ENCODE data around the gene CCL27. TPM values are rescaled to one million over a fixed set of nuclear protein-coding genes. Genes with fewer than 3 reads are reported as not detected.
A peak's percentile ranks its signal among the peaks of the same experiment; 100 is the strongest.

The CCL27 gene
- total RNA-seq, 6 experiments from 2014 or later, result 0.88 TPM; not detected in 5

DNA sequence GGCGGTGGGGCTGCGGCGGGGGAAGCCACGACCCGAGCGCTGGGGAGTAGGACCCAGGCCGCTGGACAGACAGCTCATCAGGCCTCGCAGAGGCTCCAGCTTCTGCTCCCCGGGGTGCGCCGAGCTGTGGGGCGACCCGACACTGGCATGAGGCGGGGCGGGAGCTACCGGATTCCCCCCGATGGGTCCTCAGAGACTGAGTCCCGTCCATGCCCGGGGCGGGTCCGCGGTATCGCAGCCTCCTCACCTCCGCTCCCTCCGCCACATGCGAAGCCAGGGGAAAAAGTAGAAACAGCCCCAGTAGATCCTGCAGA, 2.6 kb upstream of the CCL27 start:
- DNase-seq, result no peak
- H3K9me3 Mint-ChIP-seq, result peaks cover 7% of the 10 kb centered on the region
- TF ChIP-seq, protein P1, sequence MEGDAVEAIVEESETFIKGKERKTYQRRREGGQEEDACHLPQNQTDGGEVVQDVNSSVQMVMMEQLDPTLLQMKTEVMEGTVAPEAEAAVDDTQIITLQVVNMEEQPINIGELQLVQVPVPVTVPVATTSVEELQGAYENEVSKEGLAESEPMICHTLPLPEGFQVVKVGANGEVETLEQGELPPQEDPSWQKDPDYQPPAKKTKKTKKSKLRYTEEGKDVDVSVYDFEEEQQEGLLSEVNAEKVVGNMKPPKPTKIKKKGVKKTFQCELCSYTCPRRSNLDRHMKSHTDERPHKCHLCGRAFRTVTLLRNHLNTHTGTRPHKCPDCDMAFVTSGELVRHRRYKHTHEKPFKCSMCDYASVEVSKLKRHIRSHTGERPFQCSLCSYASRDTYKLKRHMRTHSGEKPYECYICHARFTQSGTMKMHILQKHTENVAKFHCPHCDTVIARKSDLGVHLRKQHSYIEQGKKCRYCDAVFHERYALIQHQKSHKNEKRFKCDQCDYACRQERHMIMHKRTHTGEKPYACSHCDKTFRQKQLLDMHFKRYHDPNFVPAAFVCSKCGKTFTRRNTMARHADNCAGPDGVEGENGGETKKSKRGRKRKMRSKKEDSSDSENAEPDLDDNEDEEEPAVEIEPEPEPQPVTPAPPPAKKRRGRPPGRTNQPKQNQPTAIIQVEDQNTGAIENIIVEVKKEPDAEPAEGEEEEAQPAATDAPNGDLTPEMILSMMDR (IDR thresholded peaks at IDR 0.05), result no peak
- H3K36me3 Mint-ChIP-seq (ENCODE audit: low read depth), result peaks cover 25% of the 10 kb centered on the region
- peak overlapping the region; percentile 97 for H3K27ac Mint-ChIP-seq
- peaks cover 31% of the 10 kb centered on the region for H3K4me1 Mint-ChIP-seq (ENCODE audit: low read depth)
- H3K27me3 Mint-ChIP-seq (ENCODE audit: insufficient read depth), result peaks cover 3% of the 10 kb centered on the region
- H3K4me3 Mint-ChIP-seq, result peak overlapping the region; percentile 96

DNA sequence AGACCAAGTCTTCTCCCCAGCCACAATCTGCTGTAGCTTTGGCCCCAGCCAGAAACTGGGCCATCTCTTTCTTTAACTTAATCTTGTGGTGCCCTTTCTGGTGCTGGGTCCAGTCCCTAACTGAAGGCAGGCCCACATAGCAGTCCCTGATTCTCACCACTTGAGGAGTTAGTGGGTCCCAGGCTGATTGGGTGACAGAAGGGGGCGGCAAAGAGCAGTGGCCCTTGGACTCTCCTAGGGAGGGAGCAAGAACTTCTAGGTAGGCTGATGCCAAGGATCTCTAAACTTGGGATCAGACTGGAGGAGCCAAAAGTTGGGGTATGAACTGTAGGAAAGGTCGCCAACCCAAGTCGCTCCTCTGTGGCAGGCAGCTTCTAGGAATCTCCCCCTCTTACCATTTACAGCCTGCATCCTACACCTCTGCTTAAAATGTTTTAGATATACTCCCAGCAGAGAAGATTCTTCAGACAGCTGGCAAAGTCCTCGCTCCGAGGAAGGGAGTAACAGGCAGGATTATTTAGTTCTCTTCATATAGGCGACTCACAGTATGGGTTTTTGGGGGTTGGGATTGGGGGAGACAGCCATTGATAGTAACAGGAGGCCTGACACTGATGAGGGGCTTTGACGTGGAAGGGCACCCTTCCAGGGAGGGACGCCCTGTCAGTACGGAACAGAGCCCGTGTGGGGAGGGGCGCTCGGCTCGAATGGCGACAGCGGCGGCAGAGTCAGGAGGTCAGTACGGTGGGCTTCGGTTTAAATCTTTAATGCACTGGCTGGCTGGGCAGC, 2.0 kb upstream of the CCL27 start:
- Mint-ChIP-seq H3K9me3 (peaks cover 5% of the 10 kb centered on the region), H3K4me3 (peak overlapping the region; percentile 96), H3K4me1 (ENCODE audit: low read depth) (peaks cover 31% of the 10 kb centered on the region), H3K36me3 (ENCODE audit: low read depth) (peaks cover 20% of the 10 kb centered on the region), H3K27me3 (ENCODE audit: insufficient read depth) (peaks cover 3% of the 10 kb centered on the region), H3K27ac (peak overlapping the region; percentile 82)
- TF ChIP-seq, protein P1 (IDR thresholded peaks at IDR 0.05), result peak; percentile 90
- DNase-seq, result peak; percentile 79

DNA sequence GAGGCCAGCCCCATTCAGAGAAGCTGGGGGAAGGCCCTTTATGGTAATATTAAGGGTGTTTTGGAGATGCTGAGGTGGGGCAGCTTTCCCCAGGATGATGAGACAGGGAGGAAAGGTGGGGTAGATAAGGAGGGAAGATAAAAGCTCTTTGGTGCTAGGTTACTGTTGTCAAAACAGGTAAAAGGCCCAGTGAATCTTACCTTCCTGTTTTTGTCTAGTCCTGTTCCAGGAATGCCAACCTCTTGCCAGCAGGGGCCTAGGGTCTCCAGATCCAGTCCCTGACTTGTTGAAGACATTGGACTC, 797 bp upstream of the CCL27 start:
- no peak overlapping the region for H3K27ac Mint-ChIP-seq
- no peak overlapping the region for H3K4me3 Mint-ChIP-seq
- H3K36me3 Mint-ChIP-seq (ENCODE audit: low read depth), result peaks cover 8% of the 10 kb centered on the region; the same call in 1 of the 2 replicates
- no peak for DNase-seq
- H3K9me3 Mint-ChIP-seq, result no peaks in the 10 kb centered on the region
- H3K27me3 Mint-ChIP-seq (ENCODE audit: insufficient read depth), result peaks cover 3% of the 10 kb centered on the region
- H3K4me1 Mint-ChIP-seq (ENCODE audit: low read depth), result peaks cover 31% of the 10 kb centered on the region
- TF ChIP-seq, protein P1 (IDR thresholded peaks at IDR 0.05), result no peak

DNA sequence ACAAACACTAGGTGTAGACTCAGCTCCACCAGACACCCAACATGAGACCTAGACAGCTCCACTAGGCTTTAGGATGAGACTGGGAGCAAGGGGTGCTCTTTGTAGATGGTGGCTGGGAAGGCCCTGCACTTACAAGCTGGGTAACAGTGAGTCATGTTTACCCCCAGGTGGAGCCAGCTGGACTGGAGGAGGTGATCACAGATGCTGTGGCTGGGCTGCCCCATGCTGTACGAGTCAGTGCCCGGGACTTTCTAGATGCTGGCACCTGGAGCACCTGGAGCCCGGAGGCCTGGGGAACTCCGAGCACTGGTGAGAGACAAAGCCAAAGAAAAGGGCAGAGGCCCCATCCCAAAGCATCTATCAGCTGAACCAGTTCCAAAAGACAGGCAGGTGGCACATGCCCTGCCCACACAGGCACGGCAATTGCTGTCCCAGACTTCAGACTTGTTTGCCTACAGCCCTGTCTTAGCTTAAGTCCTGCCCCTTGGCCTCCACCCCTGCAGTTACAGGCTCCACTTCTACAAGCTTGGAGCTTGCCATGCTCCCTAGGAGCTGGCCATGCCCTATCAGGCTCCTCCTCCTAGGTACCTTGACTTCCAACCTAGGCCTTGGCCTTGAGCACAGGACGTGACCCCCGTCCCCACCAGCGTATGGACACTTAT, 2.7 kb downstream of the CCL27 start:
- DNase-seq, result no peak
- Mint-ChIP-seq H3K27ac (no peak overlapping the region), H3K36me3 (ENCODE audit: low read depth) (peaks cover 5% of the 10 kb centered on the region; the same call in 1 of the 2 replicates), H3K27me3 (ENCODE audit: insufficient read depth) (peaks cover 1% of the 10 kb centered on the region), H3K4me1 (ENCODE audit: low read depth) (peaks cover 9% of the 10 kb centered on the region), H3K9me3 (no peaks in the 10 kb centered on the region), H3K4me3 (no peak overlapping the region)
- TF ChIP-seq, protein P1 (IDR thresholded peaks at IDR 0.05), result no peak

DNA sequence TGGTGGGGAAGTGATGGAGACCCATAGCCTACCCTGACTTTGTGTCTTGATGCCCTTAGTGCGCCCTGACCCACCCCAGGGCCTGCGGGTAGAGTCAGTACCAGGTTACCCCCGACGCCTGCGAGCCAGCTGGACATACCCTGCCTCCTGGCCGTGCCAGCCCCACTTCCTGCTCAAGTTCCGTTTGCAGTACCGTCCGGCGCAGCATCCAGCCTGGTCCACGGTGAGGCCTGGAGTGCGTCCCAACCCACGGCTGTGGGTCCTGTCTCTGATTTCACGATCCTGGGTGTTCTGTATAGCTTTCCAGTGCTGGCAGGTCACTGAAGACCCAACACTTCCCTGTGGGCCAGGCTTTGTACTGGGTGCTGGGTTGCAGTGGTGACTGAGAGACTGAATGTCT, 4.0 kb downstream of the CCL27 start:
- TF ChIP-seq, protein P1 (IDR thresholded peaks at IDR 0.05), result no peak
- DNase-seq, result no peak
- Mint-ChIP-seq H3K4me1 (ENCODE audit: low read depth) (peaks cover 12% of the 10 kb centered on the region), H3K36me3 (ENCODE audit: low read depth) (peaks cover 5% of the 10 kb centered on the region; the same call in 1 of the 2 replicates), H3K27me3 (ENCODE audit: insufficient read depth) (peaks cover 1% of the 10 kb centered on the region), H3K27ac (no peak overlapping the region), H3K9me3 (no peaks in the 10 kb centered on the region), H3K4me3 (no peak overlapping the region)
